ENCODE data around the gene VMP1.
A peak's percentile ranks its signal among the peaks of the same experiment; 100 is the strongest.
"Not testable (repeated sequence)": the region's sequence is repeated elsewhere in the genome, so short reads cannot be mapped to it uniquely, and the experiment has no call there.

VMP1 gene

GRCh38 chr17:59858167-59858816 is 150.8 kb downstream of the VMP1 start:
- peak; percentile 84 for DNase-seq (ENCODE audit: low read depth)
- no peak overlapping the region for H3K4me3 ChIP-seq (ENCODE audit: low read length)
- TF ChIP-seq, protein P1, sequence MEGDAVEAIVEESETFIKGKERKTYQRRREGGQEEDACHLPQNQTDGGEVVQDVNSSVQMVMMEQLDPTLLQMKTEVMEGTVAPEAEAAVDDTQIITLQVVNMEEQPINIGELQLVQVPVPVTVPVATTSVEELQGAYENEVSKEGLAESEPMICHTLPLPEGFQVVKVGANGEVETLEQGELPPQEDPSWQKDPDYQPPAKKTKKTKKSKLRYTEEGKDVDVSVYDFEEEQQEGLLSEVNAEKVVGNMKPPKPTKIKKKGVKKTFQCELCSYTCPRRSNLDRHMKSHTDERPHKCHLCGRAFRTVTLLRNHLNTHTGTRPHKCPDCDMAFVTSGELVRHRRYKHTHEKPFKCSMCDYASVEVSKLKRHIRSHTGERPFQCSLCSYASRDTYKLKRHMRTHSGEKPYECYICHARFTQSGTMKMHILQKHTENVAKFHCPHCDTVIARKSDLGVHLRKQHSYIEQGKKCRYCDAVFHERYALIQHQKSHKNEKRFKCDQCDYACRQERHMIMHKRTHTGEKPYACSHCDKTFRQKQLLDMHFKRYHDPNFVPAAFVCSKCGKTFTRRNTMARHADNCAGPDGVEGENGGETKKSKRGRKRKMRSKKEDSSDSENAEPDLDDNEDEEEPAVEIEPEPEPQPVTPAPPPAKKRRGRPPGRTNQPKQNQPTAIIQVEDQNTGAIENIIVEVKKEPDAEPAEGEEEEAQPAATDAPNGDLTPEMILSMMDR (conservative IDR thresholded peaks at IDR 0.05; ENCODE audit: low read length), result no peak

DNA sequence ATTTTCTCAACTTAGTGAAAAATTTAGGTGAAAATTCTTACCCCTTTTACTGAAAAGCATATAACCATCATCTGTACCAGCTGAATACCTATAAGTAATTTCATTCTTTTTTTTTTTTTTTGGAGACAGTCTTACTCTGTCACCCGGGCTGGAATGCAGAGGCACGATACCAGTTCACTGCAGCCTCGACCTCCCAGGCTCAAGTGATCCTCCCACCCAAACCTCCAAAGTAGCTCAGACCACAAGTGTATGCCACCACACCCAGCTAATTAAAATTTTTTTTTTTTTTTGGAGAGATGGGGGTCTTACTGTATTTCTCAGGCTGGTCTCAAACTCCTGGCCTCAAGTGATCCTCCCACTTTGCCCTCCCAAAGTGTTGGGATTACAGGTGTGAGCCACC is 151.5 kb downstream of the VMP1 start:
- no peak overlapping the region for H3K4me3 ChIP-seq (ENCODE audit: low read length)
- TF ChIP-seq, protein P1 (conservative IDR thresholded peaks at IDR 0.05; ENCODE audit: low read length), result no peak

DNA sequence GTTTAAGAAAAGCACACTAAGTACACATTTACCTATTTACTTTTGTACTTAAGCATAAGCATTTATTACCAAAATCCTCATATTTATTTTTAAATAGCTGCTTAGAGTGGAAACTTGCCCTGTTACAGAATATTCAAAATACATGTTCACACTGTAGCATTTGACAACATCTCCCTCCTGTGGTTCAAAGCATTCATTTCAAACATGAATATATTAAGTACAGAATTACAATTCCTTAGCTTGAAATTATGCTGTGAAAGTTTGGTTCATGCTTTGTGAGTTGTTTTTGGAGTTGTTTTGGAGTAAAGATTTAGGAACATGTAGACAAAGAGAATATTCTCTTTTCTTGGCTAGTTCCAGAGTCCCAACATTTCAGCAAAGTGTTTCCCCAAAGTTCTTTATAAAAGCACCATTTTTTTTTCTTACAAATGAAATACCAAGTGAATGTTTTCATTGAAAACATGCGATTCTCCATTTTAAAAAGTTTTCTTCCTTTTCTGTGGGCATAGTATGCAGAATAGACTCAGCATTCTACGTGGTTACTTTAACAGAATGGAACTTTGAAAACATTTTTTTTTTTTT is 152.1 kb downstream of the VMP1 start:
- H3K4me3 ChIP-seq (ENCODE audit: low read length), result no peak overlapping the region
- TF ChIP-seq, protein P1 (conservative IDR thresholded peaks at IDR 0.05; ENCODE audit: low read length), result peak; percentile 76
- peak; percentile 73 for DNase-seq (ENCODE audit: low read depth)

More for the DNA sequence above, 151.5 kb downstream of the VMP1 start:
- DNase-seq (ENCODE audit: low read depth), result peak; percentile 18

- no peak overlapping the region for H3K4me3 ChIP-seq (ENCODE audit: low read length)
- TF ChIP-seq, protein P1 (conservative IDR thresholded peaks at IDR 0.05; ENCODE audit: low read length), result no peak
- DNase-seq (ENCODE audit: low read depth), result no peak
Measured at GRCh38 chr17:59863616-59864015, 156.2 kb downstream of the VMP1 start.

DNA sequence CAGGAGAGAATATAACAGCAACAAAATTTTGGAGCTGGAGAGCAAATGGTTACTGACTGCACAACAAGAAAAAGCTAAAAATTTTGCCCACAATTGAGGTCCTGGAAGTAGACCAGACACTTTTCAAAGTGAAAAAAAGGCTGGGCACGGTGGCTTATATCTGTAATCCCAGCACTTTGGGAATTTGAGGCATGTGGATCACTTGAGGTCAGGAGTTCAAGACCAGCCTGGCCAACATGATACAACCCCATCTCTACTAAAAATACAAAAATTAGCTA is 162.4 kb downstream of the VMP1 start:
- no peak overlapping the region for H3K4me3 ChIP-seq (ENCODE audit: low read length)
- TF ChIP-seq, protein P1 (conservative IDR thresholded peaks at IDR 0.05; ENCODE audit: low read length), result no peak
- DNase-seq (ENCODE audit: low read depth), result no peak

DNA sequence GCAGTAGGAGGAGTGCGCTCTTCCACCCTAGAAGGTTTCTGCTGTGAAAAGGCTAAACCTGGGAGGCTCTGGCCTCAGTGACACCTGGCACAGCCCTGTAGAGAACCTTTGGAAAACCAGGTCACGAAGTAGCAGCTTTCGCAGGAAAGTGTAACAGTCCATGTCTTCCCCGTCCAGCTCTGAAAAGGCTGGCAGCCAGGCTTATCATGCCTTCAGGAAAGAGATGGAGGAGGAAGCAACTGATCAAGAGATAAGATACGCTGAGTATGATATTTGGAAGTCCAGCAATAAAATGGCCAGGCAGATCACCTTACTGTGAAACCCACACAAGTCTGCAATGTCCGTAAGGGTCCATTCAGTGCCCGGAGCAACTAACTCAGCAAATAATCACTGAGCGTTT is 163.0 kb downstream of the VMP1 start:
- H3K4me3 ChIP-seq (ENCODE audit: low read length), result no peak overlapping the region
- TF ChIP-seq, protein P1 (conservative IDR thresholded peaks at IDR 0.05; ENCODE audit: low read length), result no peak
- no peak for DNase-seq (ENCODE audit: low read depth)

- TF ChIP-seq, protein P1 (conservative IDR thresholded peaks at IDR 0.05; ENCODE audit: low read length), result no peak
- no peak overlapping the region for H3K4me3 ChIP-seq (ENCODE audit: low read length)
- DNase-seq (ENCODE audit: low read depth), result no peak
Measured at GRCh38 chr17:59872351-59872750, 164.9 kb downstream of the VMP1 start.

- not testable (repeated sequence) for H3K4me3 ChIP-seq (ENCODE audit: low read length); DNase-seq (ENCODE audit: low read depth)
Measured at GRCh38 chr17:59873414-59873813, 166.0 kb downstream of the VMP1 start.
